Subcutaneous adipose tissue (tissue), 4 donors: ENCODE data around the gene DRAM1. TPM values are rescaled to one million over a fixed set of nuclear protein-coding genes. Genes with fewer than 3 reads are reported as not detected.

ENCODE experiments used
- CTCF ChIP-seq: fragments of 450-650 bp; IDR thresholded peaks from one replicate; pipeline ENCODE4 v1.5.1; 2016; ENCODE audit warnings: low read depth, mild to moderate bottlenecking, control low read depth, antibody characterized with exemption, moderate library complexity
- total RNA-seq, 4 donors: library from RNA; depleted of rRNA; stranded (reverse); fragments of >200 nt; gene quantifications; one replicate each; pipeline ENCODE4 v1.1.0, GENCODE V29; 2016

DRAM1 gene
- total RNA-seq, 4 donors from 2014 or later: 14.3 to 52.8 (median 34.4) TPM

GRCh38 chr12:101855364-101855884 lies 22.0 kb upstream of the DRAM1 start:
- TF ChIP-seq CTCF: no peak

GRCh38 chr12:101855976-101856375 lies 21.4 kb upstream of the DRAM1 start:
- TF ChIP-seq CTCF: no peak

- TF ChIP-seq CTCF: no peak
These were observed 20.3 kb upstream of the DRAM1 start for GRCh38 chr12:101857043-101857558.

GRCh38 chr12:101858361-101858760 lies 19.0 kb upstream of the DRAM1 start:
- TF ChIP-seq CTCF: no peak

- TF ChIP-seq CTCF: no peak
These were observed 17.4 kb upstream of the DRAM1 start for GRCh38 chr12:101859664-101860607.

GRCh38 chr12:101862245-101862644 lies 15.1 kb upstream of the DRAM1 start:
- no peak for TF ChIP-seq CTCF

GRCh38 chr12:101863981-101864380 lies 13.4 kb upstream of the DRAM1 start:
- no peak for TF ChIP-seq CTCF
